ENCODE measurements around the gene NSD2. TPM values are rescaled to one million over a fixed set of nuclear protein-coding genes. Genes with fewer than 3 reads are reported as not detected.

Gene NSD2
- total RNA-seq, 1 donor from 2014 or later = 176 TPM

DNA sequence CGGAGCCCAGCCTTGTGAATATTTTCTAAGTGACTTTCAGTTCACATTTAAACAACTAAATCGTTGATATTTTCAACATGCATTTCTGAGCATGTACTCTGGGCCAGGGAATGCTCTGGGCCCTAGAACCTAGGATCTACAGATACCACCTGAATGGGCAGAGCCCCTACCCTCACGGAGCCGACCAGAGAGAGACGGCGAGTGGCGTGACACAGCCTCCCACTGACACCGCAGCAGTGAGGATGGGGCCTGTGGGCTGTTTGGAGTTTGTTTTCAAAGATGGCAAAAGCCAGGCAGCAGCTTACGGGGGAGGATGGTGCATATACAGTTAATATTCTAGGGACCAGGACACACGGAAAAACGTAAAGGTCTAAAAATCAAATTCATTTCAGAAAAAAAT lies 119.9 kb downstream of the NSD2 start:
- no peak overlapping the region for H3K9ac ChIP-seq
- H3K4me3 ChIP-seq = no peak overlapping the region
- no peak for DNase-seq (ENCODE audit: low spot score)
- Mint-ChIP-seq H3K27ac (no peak overlapping the region), H3K9me3 (peaks cover 9% of the 10 kb centered on the region), H3K4me1 (no peaks in the 10 kb centered on the region), H3K27me3 (ENCODE audit: insufficient read depth, low read depth) (peaks cover 2% of the 10 kb centered on the region), H3K4me3 (no peak overlapping the region), H3K36me3 (peaks cover 31% of the 10 kb centered on the region)
- no peaks in the 10 kb centered on the region for H3K4me1 ChIP-seq
- no peaks in the 10 kb centered on the region for H3K9me3 ChIP-seq (ENCODE audit: low read depth)
- no peak overlapping the region for H3K27ac ChIP-seq
- H2AFZ ChIP-seq (replicated peaks) = no peak overlapping the region
- no peak for TF ChIP-seq EZH2 (IDR thresholded peaks at IDR 0.05)
- TF ChIP-seq EZH2phosphoT487 (IDR thresholded peaks at IDR 0.05) = no peak
- TF ChIP-seq, protein P1, sequence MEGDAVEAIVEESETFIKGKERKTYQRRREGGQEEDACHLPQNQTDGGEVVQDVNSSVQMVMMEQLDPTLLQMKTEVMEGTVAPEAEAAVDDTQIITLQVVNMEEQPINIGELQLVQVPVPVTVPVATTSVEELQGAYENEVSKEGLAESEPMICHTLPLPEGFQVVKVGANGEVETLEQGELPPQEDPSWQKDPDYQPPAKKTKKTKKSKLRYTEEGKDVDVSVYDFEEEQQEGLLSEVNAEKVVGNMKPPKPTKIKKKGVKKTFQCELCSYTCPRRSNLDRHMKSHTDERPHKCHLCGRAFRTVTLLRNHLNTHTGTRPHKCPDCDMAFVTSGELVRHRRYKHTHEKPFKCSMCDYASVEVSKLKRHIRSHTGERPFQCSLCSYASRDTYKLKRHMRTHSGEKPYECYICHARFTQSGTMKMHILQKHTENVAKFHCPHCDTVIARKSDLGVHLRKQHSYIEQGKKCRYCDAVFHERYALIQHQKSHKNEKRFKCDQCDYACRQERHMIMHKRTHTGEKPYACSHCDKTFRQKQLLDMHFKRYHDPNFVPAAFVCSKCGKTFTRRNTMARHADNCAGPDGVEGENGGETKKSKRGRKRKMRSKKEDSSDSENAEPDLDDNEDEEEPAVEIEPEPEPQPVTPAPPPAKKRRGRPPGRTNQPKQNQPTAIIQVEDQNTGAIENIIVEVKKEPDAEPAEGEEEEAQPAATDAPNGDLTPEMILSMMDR (IDR thresholded peaks at IDR 0.05) = no peak
- no peak overlapping the region for H3K4me2 ChIP-seq
- H3K36me3 ChIP-seq = peaks cover 8% of the 10 kb centered on the region
- peaks cover 58% of the 10 kb centered on the region for H3K79me2 ChIP-seq (ENCODE audit: low read depth)
- no peaks in the 10 kb centered on the region for H3K27me3 ChIP-seq
- H4K20me1 ChIP-seq (ENCODE audit: low read depth) = peaks cover 41% of the 10 kb centered on the region
- no peaks in the 10 kb centered on the region for H3F3A ChIP-seq (ENCODE audit: low read depth)

DNA sequence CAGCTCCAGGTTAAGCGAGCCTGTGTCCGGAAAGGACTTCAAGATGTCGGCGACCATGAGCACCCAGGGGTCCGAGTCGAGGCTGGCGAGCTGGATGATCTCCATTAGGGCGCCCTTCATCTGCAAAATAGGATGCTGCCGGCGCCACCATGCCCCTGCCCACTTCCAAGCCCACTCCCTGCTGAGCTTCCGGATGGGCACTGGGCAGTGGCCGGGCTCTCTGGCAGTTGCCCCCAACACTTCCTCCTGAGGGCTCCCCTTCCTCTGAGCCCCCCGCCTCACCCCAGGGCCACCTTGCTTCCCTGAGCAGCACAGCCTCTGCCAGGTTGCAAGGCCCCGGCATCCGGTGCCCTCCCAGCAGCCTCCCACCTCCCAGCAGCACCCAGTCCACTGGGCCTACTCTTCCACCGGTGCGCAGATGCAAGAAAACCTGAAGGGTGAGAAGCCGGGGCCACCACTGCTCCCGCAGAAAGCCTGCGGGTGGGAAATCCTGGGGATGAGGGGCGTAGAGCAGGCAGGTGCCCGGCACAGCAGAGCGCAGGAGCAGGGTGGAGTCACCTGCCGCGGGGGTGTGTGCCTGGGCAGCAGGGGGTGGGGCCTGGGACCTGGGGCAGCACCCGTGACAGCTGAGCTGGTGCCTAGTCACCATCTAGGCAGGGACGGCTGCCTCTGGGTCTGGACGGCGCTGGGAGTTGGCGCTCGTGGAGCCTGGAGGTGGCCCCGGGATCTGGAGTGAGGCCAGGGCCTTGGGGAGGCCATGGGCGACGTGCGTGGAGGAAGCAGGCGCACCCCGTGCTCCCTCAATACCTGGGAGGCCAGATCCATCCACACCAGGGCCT lies 120.6 kb downstream of the NSD2 start:
- Histone ChIP-seq H3F3A (ENCODE audit: low read depth) (no peaks in the 10 kb centered on the region), H3K27me3 (no peaks in the 10 kb centered on the region), H3K36me3 (peaks cover 9% of the 10 kb centered on the region), H3K9ac (no peak overlapping the region), H3K79me2 (ENCODE audit: low read depth) (peaks cover 66% of the 10 kb centered on the region), H3K27ac (no peak overlapping the region), H3K4me3 (no peak overlapping the region), H2AFZ (replicated peaks) (no peak overlapping the region), H3K9me3 (ENCODE audit: low read depth) (no peaks in the 10 kb centered on the region), H3K4me1 (no peaks in the 10 kb centered on the region), H3K4me2 (no peak overlapping the region), H4K20me1 (ENCODE audit: low read depth) (peaks cover 39% of the 10 kb centered on the region)
- Mint-ChIP-seq H3K27me3 (ENCODE audit: insufficient read depth, low read depth) (peaks cover 2% of the 10 kb centered on the region), H3K4me3 (no peak overlapping the region), H3K27ac (no peak overlapping the region), H3K36me3 (peaks cover 36% of the 10 kb centered on the region), H3K4me1 (no peaks in the 10 kb centered on the region), H3K9me3 (peaks cover 11% of the 10 kb centered on the region)
- TF ChIP-seq, protein P1 (IDR thresholded peaks at IDR 0.05) = no peak
- no peak for TF ChIP-seq EZH2 (IDR thresholded peaks at IDR 0.05)
- TF ChIP-seq EZH2phosphoT487 (IDR thresholded peaks at IDR 0.05) = no peak
- DNase-seq (ENCODE audit: low spot score) = no peak

DNA sequence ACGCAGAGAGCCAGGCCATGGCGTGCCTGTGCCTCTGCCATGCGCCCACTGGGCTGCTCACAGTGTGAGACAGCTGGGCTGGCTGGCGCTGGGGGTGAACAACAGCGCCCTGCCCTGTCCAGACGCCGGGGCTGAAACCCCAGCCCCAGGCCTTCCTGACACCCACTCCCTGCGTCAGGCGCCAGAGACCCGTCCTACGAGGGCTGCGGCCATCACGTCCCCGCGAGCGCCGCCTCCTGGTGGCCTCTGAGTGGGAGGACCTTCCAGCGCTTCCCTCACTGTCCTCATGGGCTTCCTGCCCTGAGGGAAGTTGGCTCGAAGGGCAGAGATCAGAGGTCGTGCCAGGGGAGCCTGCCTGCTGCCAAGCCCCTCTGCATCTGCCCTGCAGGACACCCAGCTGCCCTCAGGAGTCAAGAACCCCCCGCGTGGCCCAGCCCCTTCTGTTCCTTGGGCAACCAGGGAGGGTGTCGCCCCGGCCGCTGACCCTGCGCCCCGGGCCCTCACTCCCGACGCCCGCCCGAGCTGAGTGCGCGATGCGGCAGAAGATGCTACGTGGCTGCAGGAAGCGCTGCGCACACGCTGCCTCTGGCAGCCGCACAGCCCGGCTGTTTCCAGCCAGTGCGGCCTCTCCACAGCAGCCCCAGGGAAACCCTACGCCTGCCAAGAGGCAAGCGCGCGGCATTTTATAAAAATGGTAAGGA lies 121.4 kb downstream of the NSD2 start:
- Mint-ChIP-seq H3K4me1 (no peaks in the 10 kb centered on the region), H3K36me3 (peaks cover 43% of the 10 kb centered on the region), H3K4me3 (no peak overlapping the region), H3K27ac (no peak overlapping the region), H3K9me3 (peaks cover 19% of the 10 kb centered on the region), H3K27me3 (ENCODE audit: insufficient read depth, low read depth) (peaks cover 2% of the 10 kb centered on the region)
- Histone ChIP-seq H3K36me3 (peaks cover 9% of the 10 kb centered on the region), H3K79me2 (ENCODE audit: low read depth) (peaks cover 74% of the 10 kb centered on the region), H3K4me2 (no peak overlapping the region), H3K27me3 (no peaks in the 10 kb centered on the region), H3K4me3 (no peak overlapping the region), H3K4me1 (no peaks in the 10 kb centered on the region), H2AFZ (replicated peaks) (no peak overlapping the region), H3K9me3 (ENCODE audit: low read depth) (no peaks in the 10 kb centered on the region), H3K9ac (no peak overlapping the region), H3K27ac (no peak overlapping the region), H3F3A (ENCODE audit: low read depth) (no peaks in the 10 kb centered on the region), H4K20me1 (ENCODE audit: low read depth) (peaks cover 35% of the 10 kb centered on the region)
- peak; percentile 66 for DNase-seq (ENCODE audit: low spot score)
- no peak for TF ChIP-seq EZH2 (IDR thresholded peaks at IDR 0.05)
- no peak for TF ChIP-seq EZH2phosphoT487 (IDR thresholded peaks at IDR 0.05)
- TF ChIP-seq, protein P1 (IDR thresholded peaks at IDR 0.05) = peak; percentile 55
